Uterus (tissue), 4 donors: ENCODE measurements around the gene KCNJ4. TPM values are rescaled to one million over a fixed set of nuclear protein-coding genes. Genes with fewer than 3 reads are reported as not detected.

Source experiments
- DNase-seq, 2 donors: peaks; one replicate each; pipeline ENCODE4 v3.0.0-alpha.2; 2019 to 2020
- H3K27ac ChIP-seq, 2 donors: fragments of 200-600 bp; sonication (generic); 1 replicate in 1 of 2; 2 replicates in 1 of 2; pipeline ENCODE4 v1.5.1; 2016 to 2018
- H3K27me3 ChIP-seq, 2 donors: fragments of 200-600 bp; sonication (generic); one replicate each; pipeline ENCODE4 v1.5.1; 2018 to 2019; ENCODE audit warnings: control low read depth in 1 of 2
- H3K36me3 ChIP-seq, 2 donors: fragments of 200-600 bp; sonication (generic); one replicate each; pipeline ENCODE4 v1.5.1; 2019; ENCODE audit warnings: control low read depth in 1 of 2
- H3K4me1 ChIP-seq, 2 donors: fragments of 200-600 bp; sonication (generic); one replicate each; pipeline ENCODE4 v1.5.1; 2018 to 2019; ENCODE audit warnings: control low read depth in 1 of 2
- H3K4me3 ChIP-seq, 2 donors: fragments of 200-600 bp; sonication (generic); 1 replicate in 1 of 2; 2 replicates in 1 of 2; pipeline ENCODE4 v1.5.1; 2018 to 2019; ENCODE audit warnings: mild to moderate bottlenecking in 1 of 2
- H3K9me3 ChIP-seq, 2 donors: fragments of 200-600 bp; sonication (generic); one replicate each; pipeline ENCODE4 v1.5.1; 2019; ENCODE audit warnings: control low read depth in 1 of 2
- CTCF ChIP-seq, 4 experiments: fragments of 200-600 bp in 2 of 4; fragments of 450-650 bp in 2 of 4; sonication (generic) in 2 of 4; IDR thresholded peaks; one replicate each; pipeline ENCODE4 v1.5.1; 2016 to 2019; ENCODE audit warnings: antibody characterized with exemption in 4 of 4, mild to moderate bottlenecking in 2 of 4, moderate library complexity in 1 of 4
- POLR2A ChIP-seq, 2 donors: fragments of 450-650 bp; IDR thresholded peaks; one replicate each; pipeline ENCODE4 v1.6.1; 2016; ENCODE audit warnings: antibody characterized with exemption in 2 of 2, mild to moderate bottlenecking in 1 of 2, moderate library complexity in 1 of 2
- intact Hi-C: fragments of 100-400 bp; cut with DNase I; formaldehyde crosslinking; loops from one replicate; pipeline ENCODE4 v1.15.1; 2023; ENCODE audit warnings: low total_unique reads
- total RNA-seq, 4 donors: library from RNA; depleted of rRNA in 3 of 4; stranded (reverse); fragments of >200 nt in 3 of 4; gene quantifications; one replicate each; pipeline versions ENCODE4 v1.1.0 to v1.2.4, GENCODE V29; 2014 to 2023
- donor health status: DM: yes; HTN: yes; CAD: no.

The KCNJ4 gene
- total RNA-seq, 4 donors from 2014 or later = 0.21 to 1.1 TPM; not detected in 2

- intact Hi-C loops = no loop called here
- no peak overlapping the region for H3K27ac ChIP-seq
- no peak overlapping the region for H3K4me3 ChIP-seq
- H3K9me3 ChIP-seq = no peaks in the 10 kb centered on the region
- TF ChIP-seq CTCF (IDR thresholded peaks at IDR 0.05) = no peak
- TF ChIP-seq POLR2A (IDR thresholded peaks at IDR 0.05) = no peak
- no peaks in the 10 kb centered on the region for H3K4me1 ChIP-seq
- no peak for DNase-seq
- no peaks in the 10 kb centered on the region for H3K27me3 ChIP-seq
- H3K36me3 ChIP-seq = no peaks in the 10 kb centered on the region
These were observed 26.9 kb upstream of the KCNJ4 start for GRCh38 chr22:38481871-38482332.

- Histone ChIP-seq H3K36me3 (no peaks in the 10 kb centered on the region), H3K27ac (no peak overlapping the region), H3K9me3 (no peaks in the 10 kb centered on the region), H3K4me1 (no peaks in the 10 kb centered on the region), H3K27me3 (no peaks in the 10 kb centered on the region), H3K4me3 (no peak overlapping the region)
- TF ChIP-seq CTCF (IDR thresholded peaks at IDR 0.05) (no peak), POLR2A (IDR thresholded peaks at IDR 0.05) (no peak)
- no peak for DNase-seq
- intact Hi-C loops = no loop called here
These were observed 26.3 kb upstream of the KCNJ4 start for GRCh38 chr22:38481162-38481870.

- Histone ChIP-seq H3K36me3 (no peaks in the 10 kb centered on the region), H3K4me1 (no peaks in the 10 kb centered on the region), H3K4me3 (no peak overlapping the region), H3K27ac (no peak overlapping the region), H3K27me3 (no peaks in the 10 kb centered on the region), H3K9me3 (no peaks in the 10 kb centered on the region)
- TF ChIP-seq POLR2A (IDR thresholded peaks at IDR 0.05) (no peak), CTCF (IDR thresholded peaks at IDR 0.05) (no peak)
- DNase-seq = no peak
- intact Hi-C loops = no loop called here
These were observed 24.3 kb upstream of the KCNJ4 start for GRCh38 chr22:38479096-38479837.

- H3K36me3 ChIP-seq = no peaks in the 10 kb centered on the region
- TF ChIP-seq CTCF (IDR thresholded peaks at IDR 0.05) (no peak), POLR2A (IDR thresholded peaks at IDR 0.05) (no peak)
- intact Hi-C loops = no loop called here
- H3K27ac ChIP-seq = no peak overlapping the region
- H3K4me1 ChIP-seq = no peaks in the 10 kb centered on the region
- no peak overlapping the region for H3K4me3 ChIP-seq
- H3K9me3 ChIP-seq = no peaks in the 10 kb centered on the region
- H3K27me3 ChIP-seq = no peaks in the 10 kb centered on the region
- DNase-seq = no peak
These were observed 22.6 kb upstream of the KCNJ4 start for GRCh38 chr22:38477585-38477984.

- no peak for DNase-seq
- Histone ChIP-seq H3K4me3 (no peak overlapping the region), H3K27me3 (no peaks in the 10 kb centered on the region), H3K9me3 (no peaks in the 10 kb centered on the region), H3K36me3 (no peaks in the 10 kb centered on the region), H3K4me1 (no peaks in the 10 kb centered on the region), H3K27ac (no peak overlapping the region)
- TF ChIP-seq CTCF (IDR thresholded peaks at IDR 0.05) (no peak), POLR2A (IDR thresholded peaks at IDR 0.05) (no peak)
- intact Hi-C loops = no loop called here
These were observed 19.1 kb upstream of the KCNJ4 start for GRCh38 chr22:38474003-38474607.
